Measurements from ENCODE around the gene OTOGL. TPM values are rescaled to one million over a fixed set of nuclear protein-coding genes. Genes with fewer than 3 reads are reported as not detected.

OTOGL gene
- total RNA-seq, 3 donors from 2014 or later, result 0.16 to 1.3 (median 0.59) TPM

- Histone ChIP-seq H3K4me1 (no peaks in the 10 kb centered on the region), H3K27ac (no peak overlapping the region), H3K9me3 (no peaks in the 10 kb centered on the region), H3K27me3 (no peaks in the 10 kb centered on the region), H3K4me3 (no peak overlapping the region), H3K36me3 (no peaks in the 10 kb centered on the region)
- intact Hi-C loops (cut with DNase I; ENCODE audit: low total_unique reads), result no loop called here
- DNase-seq (ENCODE audit: low spot score in 2 of 2), result no peak
- TF ChIP-seq CTCF (IDR thresholded peaks at IDR 0.05) (no peak), POLR2AphosphoS5 (IDR thresholded peaks at IDR 0.05) (no peak), POLR2A (IDR thresholded peaks at IDR 0.05) (no peak)
These were observed 7.9 kb downstream of the OTOGL start for GRCh38 chr12:80107221-80107620.

- intact Hi-C loops (cut with DNase I; ENCODE audit: low total_unique reads), result no loop called here
- TF ChIP-seq POLR2A (IDR thresholded peaks at IDR 0.05) (no peak), POLR2AphosphoS5 (IDR thresholded peaks at IDR 0.05) (no peak), CTCF (IDR thresholded peaks at IDR 0.05) (no peak)
- Histone ChIP-seq H3K4me3 (no peak overlapping the region), H3K9me3 (peaks cover 4% of the 10 kb centered on the region in 2 donors), H3K27ac (no peak overlapping the region), H3K27me3 (no peaks in the 10 kb centered on the region), H3K36me3 (no peaks in the 10 kb centered on the region), H3K4me1 (no peaks in the 10 kb centered on the region)
- DNase-seq (ENCODE audit: low spot score in 2 of 2), result no peak
These were observed 17.4 kb downstream of the OTOGL start for GRCh38 chr12:80116735-80117134.

GRCh38 chr12:80118565-80119324 lies 19.4 kb downstream of the OTOGL start:
- H3K4me1 ChIP-seq, result no peaks in the 10 kb centered on the region
- H3K4me3 ChIP-seq, result no peak overlapping the region
- DNase-seq (ENCODE audit: low spot score in 2 of 2), result no peak
- H3K27me3 ChIP-seq, result no peaks in the 10 kb centered on the region
- peak overlapping the region; percentile 40 to 68 for H3K27ac ChIP-seq
- H3K36me3 ChIP-seq, result no peaks in the 10 kb centered on the region
- intact Hi-C loops (cut with DNase I; ENCODE audit: low total_unique reads), result no loop called here
- peaks cover 0 to 4% of the 10 kb centered on the region in 2 donors for H3K9me3 ChIP-seq
- TF ChIP-seq POLR2AphosphoS5 (IDR thresholded peaks at IDR 0.05), result no peak
- TF ChIP-seq CTCF (IDR thresholded peaks at IDR 0.05), result no peak
- no peak for TF ChIP-seq POLR2A (IDR thresholded peaks at IDR 0.05)

GRCh38 chr12:80120994-80121393 lies 21.7 kb downstream of the OTOGL start:
- no peaks in the 10 kb centered on the region for H3K4me1 ChIP-seq
- TF ChIP-seq CTCF (IDR thresholded peaks at IDR 0.05) (no peak), POLR2AphosphoS5 (IDR thresholded peaks at IDR 0.05) (no peak), POLR2A (IDR thresholded peaks at IDR 0.05) (no peak)
- DNase-seq (ENCODE audit: low spot score in 2 of 2), result no peak
- H3K36me3 ChIP-seq, result no peaks in the 10 kb centered on the region
- H3K27me3 ChIP-seq, result no peaks in the 10 kb centered on the region
- H3K4me3 ChIP-seq, result no peak overlapping the region
- peak overlapping the region in 1 of 2 donors; percentile 27 for H3K27ac ChIP-seq
- no peaks in the 10 kb centered on the region for H3K9me3 ChIP-seq
- intact Hi-C loops (cut with DNase I; ENCODE audit: low total_unique reads), result no loop called here

- Histone ChIP-seq H3K27ac (no peak overlapping the region), H3K4me1 (no peaks in the 10 kb centered on the region), H3K9me3 (no peaks in the 10 kb centered on the region), H3K4me3 (no peak overlapping the region), H3K36me3 (no peaks in the 10 kb centered on the region), H3K27me3 (no peaks in the 10 kb centered on the region)
- TF ChIP-seq CTCF (IDR thresholded peaks at IDR 0.05) (no peak), POLR2AphosphoS5 (IDR thresholded peaks at IDR 0.05) (no peak), POLR2A (IDR thresholded peaks at IDR 0.05) (no peak)
- DNase-seq (ENCODE audit: low spot score in 2 of 2), result no peak
- intact Hi-C loops (cut with DNase I; ENCODE audit: low total_unique reads), result no loop called here
These were observed 22.3 kb downstream of the OTOGL start for GRCh38 chr12:80121661-80122060.

Measured in breast epithelium (tissue), 4 donors.